GM19238 (cell line): ENCODE data around the gene AP3S2.

Experiments
- DNase-seq: peaks from one replicate; pipeline ENCODE4 v3.0.0; 2011; ENCODE audit warnings: low spot score; ENCODE audit not compliant: insufficient read length

Gene AP3S2

DNA sequence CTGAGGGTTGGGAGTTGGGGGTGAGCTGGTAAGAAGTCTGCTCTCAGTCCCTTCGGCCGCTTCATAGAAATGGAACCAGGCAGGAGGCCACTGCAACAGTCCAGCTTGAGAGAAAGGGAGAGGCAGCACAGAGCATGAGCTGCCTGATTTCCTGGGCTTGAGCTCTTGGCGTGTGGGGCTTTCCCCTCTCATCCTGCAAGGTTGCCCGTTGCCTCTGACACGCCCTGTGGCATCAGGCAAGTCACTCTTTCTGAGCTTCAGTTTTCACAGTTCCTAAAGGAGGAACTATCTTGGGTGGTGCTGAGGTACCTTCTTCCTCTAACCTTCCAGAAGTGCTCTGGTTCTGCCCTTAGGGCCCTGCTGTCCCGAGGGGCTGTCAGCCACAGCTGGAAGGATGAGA, 112.7 kb downstream of the AP3S2 start:
- no peak for DNase-seq

GRCh38 chr15:89780601-89781000, 113.2 kb downstream of the AP3S2 start:
- no peak for DNase-seq
